GM18499 (cell line): Measurements from ENCODE around the gene ABCA10.
"Not testable (repeated sequence)": the region's sequence is repeated elsewhere in the genome, so short reads cannot be mapped to it uniquely, and the experiment has no call there.

Source experiments
- ATAC-seq: cut with Tn5 transposase; IDR thresholded peaks from one replicate; pipeline ENCODE4 v1.9.1; 2021; ENCODE audit warnings: moderate number of reproducible peaks; ENCODE audit not compliant: insufficient read depth, unreplicated experiment

Gene ABCA10

DNA sequence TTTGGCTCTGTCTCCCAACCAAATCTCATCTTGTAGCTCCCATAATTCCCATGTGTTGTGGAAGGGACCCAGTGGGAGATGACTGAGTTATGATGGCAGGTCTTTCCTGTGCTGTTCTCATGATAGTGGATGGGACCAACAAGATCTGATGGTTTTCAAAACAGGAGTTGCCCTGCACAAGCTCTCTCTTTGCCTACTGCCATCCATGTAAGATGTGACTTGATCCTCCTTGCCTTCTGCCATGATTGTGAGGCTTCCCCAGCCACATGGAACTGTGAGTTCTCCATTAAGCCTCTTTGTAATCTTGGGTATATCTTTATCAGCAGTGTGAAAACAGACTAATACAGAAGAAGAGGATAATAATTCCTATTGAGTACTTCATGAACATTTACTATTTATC, 60.0 kb downstream of the ABCA10 start:
- ATAC-seq, result not testable (repeated sequence)

DNA sequence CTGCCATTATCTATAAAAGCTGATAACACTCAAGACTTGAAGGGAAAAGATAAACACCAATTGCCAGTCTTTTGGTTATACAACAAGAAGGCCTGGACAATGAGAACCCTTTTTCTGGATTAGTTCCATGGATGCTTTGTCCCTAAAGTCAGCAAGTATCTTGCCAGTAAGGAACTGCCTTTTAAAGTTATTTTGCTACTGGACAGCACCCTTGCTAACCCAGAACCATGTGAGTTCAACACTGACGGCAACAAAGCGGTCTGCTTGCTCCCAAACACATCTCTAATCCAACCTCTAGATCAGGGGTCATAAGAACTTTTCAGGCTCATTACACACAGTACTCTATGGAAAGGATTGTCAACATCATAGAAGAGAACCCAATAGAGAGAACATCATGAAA, 61.7 kb downstream of the ABCA10 start:
- ATAC-seq, result no peak

GRCh38 chr17:69164206-69164605, 64.4 kb downstream of the ABCA10 start:
- ATAC-seq, result no peak

- no peak for ATAC-seq
Observed at GRCh38 chr17:69159418-69159817, 69.2 kb downstream of the ABCA10 start.

DNA sequence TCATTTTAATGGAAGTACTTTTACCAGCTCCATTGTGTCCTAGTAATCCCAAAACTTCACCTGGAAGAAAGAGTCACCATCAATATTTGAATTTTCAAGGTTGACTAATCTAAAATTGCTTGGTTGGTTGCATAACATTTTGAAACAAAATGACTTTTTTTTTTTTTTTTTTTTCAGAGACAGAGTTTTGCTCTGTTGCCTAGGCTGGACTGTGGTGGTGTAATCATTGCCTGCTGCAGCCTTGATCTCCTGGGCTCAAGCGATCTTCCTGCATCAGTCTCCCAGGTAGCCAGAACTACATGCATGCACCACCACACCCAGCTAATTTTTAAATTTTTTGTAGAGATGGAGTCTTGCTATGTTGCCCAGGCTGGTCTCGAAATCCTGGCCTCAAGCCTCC, 74.4 kb downstream of the ABCA10 start:
- no peak for ATAC-seq

- no peak for ATAC-seq
Observed at GRCh38 chr17:69150333-69150732, 78.3 kb downstream of the ABCA10 start.

- no peak for ATAC-seq
Observed at GRCh38 chr17:69147460-69147859, 81.2 kb downstream of the ABCA10 start.

GRCh38 chr17:69144331-69145255, 84.0 kb downstream of the ABCA10 start:
- no peak for ATAC-seq

DNA sequence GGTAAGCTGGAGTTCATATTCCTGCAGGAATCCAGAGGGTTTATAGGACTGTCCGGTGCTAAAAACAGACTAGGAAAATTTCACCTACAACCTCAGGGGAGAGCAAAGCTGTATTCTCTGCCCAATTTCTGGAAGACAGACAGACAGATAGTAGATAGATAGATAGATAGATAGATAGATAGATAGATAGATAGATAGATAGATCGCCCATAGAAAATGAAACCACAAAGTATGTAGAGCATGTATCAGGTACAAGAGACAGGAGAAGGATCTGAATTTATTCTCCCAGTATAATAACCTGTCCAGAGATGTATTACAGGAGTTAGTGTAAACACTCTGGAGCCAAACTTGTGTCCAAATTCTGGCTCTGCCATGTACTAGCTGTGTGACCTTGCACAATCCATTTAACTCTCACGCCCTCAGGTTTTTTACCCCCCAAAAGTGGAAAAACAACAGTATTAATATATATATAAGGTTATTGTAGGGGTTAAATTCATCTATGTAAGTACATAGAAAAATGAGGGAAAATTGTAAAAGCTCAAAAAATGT, 84.9 kb downstream of the ABCA10 start:
- no peak for ATAC-seq

- ATAC-seq, result no peak
Observed at GRCh38 chr17:69143151-69143550, 85.5 kb downstream of the ABCA10 start.

GRCh38 chr17:69142175-69142802, 86.3 kb downstream of the ABCA10 start:
- ATAC-seq, result no peak

DNA sequence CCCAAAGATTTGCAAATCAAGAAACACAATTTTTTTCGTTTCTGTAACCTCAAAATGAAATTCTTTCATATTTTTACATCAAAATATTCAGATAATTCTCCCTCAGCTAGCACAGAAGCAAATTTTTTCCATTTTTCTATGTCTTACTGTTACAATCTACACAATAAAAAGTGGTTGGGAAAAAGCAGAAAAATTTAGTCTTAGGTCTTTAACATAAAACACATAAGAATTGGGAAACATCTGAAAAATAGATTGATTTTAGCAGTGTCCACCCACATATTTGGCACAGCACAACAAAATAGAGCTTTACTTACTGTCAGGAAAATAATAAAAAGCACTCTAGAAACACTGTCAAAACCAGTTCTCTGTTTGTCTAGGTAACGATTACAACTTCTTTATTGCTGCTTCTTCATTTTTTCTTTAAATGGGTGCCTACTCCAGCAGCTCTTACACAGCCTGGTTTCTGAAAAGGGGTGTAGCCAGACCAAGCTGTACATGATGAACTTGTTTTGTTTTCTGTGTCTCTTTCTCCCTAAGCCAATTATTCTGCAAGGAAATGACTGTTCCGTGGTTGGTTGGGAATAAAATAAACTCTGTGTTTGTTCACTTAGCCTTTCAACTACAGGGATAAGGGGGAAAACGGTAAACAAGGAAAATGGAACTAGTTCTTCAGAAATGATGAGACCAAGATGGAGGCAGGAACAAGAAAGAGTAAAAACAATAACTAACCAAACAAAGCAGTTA, 87.0 kb downstream of the ABCA10 start, which contains the start of gene ABCA6:
TSS of gene ABCA6 (minus strand) at position 465 of the 744 bp plus-strand sequence. CDS start 1,192 bp downstream, outside the sequence.
- no peak for ATAC-seq

DNA sequence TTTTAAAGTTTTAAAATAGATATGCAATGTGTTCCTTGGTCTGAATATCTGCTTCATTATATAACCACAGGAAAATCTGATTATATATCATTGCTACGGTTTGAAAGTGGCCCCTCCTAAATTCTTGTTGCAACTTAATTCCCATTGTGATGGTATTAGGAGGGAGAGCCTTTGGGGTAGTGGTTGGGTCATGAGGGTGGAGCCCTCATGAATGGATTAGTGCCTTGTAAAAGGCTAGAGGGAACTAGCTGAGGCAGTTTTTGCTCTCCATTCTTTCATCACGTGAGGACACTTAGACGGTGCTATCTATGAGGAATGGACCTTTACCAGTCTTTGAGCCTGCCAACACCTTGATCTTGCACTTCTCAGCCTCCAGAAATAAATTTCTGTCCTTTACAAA, 94.5 kb downstream of the ABCA10 start:
- ATAC-seq, result no peak

GRCh38 chr17:69130627-69131296, 97.9 kb downstream of the ABCA10 start:
- no peak for ATAC-seq

DNA sequence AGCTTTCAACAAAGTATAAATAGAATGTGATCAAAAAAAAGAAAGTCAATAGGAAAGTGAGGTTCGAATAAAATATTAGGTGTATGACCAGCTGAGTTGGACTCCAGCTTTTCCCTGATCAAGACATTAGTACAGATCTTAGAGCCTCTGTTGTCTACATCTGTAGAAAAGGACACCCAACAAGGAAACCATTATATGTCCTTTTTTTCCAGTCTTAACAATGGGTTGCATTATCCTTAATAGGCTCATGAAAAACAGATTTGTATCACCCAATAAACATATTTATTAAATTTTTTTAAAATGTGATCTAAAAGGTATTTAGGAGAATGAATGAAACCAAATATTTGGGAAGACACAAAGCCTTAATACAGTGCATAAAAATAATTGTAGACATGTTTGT, 105.0 kb downstream of the ABCA10 start:
- no peak for ATAC-seq

GRCh38 chr17:69122065-69122464, 106.6 kb downstream of the ABCA10 start:
- no peak for ATAC-seq

DNA sequence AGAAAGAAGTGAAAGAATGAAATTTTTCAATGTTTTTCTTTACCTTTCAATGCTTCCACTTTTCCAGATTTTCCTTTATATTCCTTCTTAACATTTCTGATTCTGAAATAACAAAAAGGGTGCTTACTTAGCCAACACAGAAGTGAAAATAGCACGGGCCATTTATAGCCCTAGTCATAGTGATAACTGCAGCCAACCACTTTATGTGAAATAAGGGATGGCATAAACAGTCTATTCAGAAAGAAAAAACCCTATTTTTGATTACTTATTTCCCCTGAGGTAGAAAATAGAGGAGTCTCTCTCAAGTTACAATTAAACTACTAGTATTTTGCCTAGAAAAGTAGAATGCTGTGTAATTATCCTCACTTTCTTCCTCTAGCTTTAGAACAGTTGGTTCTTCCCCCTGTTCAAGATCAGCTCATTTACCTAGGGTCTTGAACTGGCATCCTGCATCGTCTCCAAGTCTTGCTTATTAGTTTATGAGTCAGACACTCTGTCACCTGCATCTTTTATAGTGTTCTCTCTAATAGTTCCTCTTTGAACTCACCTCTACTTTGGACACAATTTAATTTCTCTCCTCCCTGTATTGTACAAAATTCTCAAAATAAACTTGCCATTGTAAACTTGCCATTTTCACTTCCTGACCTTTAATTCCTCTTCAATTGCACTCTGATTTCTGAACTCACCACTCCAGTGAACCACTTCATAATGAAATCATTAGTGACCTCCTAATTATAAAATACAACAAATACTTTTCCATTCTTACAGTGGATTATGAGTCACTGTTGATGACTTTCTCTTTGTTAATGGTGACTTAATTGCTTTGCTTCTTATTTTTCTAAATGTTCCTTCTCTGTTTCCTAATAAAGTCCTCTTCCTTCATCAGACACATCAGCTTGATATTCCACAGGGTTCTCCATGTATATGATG, 110.5 kb downstream of the ABCA10 start:
- no peak for ATAC-seq

DNA sequence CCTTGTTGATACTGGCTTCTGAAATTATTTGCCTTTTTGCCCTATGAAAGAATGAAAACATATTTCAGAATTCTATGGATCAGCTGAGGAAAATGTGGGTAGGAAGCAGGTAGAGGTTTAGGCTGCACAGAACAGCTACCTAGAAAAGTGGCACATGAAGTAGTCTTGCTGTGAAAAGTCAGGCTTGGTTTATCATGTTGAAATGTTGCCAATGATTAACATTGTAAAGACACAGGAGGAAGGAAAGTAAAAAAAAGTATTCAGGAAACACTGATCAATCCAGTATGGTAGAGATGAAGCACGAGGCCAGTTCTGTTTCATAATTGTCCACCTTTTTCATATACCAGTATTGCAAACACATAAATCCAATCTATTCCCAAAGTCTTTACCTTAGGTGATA, 116.8 kb downstream of the ABCA10 start:
- ATAC-seq, result no peak
